Measurements from ENCODE around the gene NKIRAS1.

The NKIRAS1 gene

GRCh38 chr3:23938688-23939087 lies 21.9 kb upstream of the NKIRAS1 start:
- ChIA-PET POLR2A (interaction anchor here (2.0 kb wide), 1 partner anchor 22 kb away, joined by 13 read pairs; the partner anchor contains the start of genes NKIRAS1 and RPL15), CTCF (no interaction called here)
- no peak for DNase-seq (ENCODE audit: extremely low spot score)
- TF ChIP-seq ELF4 (IDR thresholded peaks at IDR 0.05) (no peak), ARNT (IDR thresholded peaks at IDR 0.05) (no peak), LEF1 (IDR thresholded peaks at IDR 0.05; ENCODE audit: borderline replicate concordance) (no peak), L3MBTL2 (conservative IDR thresholded peaks at IDR 0.05) (no peak), SUZ12 (IDR thresholded peaks at IDR 0.05) (no peak), FOXA1 (IDR thresholded peaks at IDR 0.05) (no peak), SP1 (IDR thresholded peaks at IDR 0.05) (no peak), BHLHE40 (IDR thresholded peaks at IDR 0.05; ENCODE audit: borderline replicate concordance) (no peak), FOXK2 (IDR thresholded peaks at IDR 0.05) (no peak), HDGF (IDR thresholded peaks at IDR 0.05; ENCODE audit: borderline replicate concordance) (no peak), CTBP1 (IDR thresholded peaks at IDR 0.05; ENCODE audit: borderline replicate concordance) (no peak), ZNF384 (IDR thresholded peaks at IDR 0.05) (no peak), TARDBP (IDR thresholded peaks at IDR 0.05) (no peak), FOXM1 (IDR thresholded peaks at IDR 0.05; ENCODE audit: borderline replicate concordance) (no peak), NFRKB (IDR thresholded peaks at IDR 0.05) (no peak)
- TF ChIP-seq, protein P1, sequence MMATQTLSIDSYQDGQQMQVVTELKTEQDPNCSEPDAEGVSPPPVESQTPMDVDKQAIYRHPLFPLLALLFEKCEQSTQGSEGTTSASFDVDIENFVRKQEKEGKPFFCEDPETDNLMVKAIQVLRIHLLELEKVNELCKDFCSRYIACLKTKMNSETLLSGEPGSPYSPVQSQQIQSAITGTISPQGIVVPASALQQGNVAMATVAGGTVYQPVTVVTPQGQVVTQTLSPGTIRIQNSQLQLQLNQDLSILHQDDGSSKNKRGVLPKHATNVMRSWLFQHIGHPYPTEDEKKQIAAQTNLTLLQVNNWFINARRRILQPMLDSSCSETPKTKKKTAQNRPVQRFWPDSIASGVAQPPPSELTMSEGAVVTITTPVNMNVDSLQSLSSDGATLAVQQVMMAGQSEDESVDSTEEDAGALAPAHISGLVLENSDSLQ (IDR thresholded peaks at IDR 0.05): no peak

DNA sequence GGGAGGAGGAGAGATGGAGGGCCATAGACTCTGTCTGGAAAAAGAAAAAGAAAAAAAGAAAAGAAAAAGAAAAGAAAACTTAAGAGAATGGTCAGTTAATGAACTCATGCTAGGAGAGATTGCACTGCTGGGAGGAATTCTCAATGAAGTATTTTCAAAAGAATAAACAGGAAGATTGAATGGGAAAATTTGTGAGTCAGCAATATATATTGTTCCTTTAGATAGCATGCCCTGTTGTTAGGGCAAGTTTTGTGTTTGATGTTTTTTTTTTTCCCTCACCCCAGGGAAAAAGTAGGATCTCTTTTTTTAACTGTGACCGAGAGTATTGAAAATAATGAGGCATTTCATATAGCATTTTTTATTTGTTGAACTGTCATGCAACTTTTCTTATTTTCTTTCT lies 20.5 kb upstream of the NKIRAS1 start:
- no peak for DNase-seq (ENCODE audit: extremely low spot score)
- CTCF ChIA-PET: no interaction called here
- POLR2A ChIA-PET: interaction anchor here (2.0 to 2.1 kb wide), 2 partner anchors 20 to 21 kb away, joined by 12 to 13 read pairs; partner anchors contain the start of genes NKIRAS1 and RPL15
- TF ChIP-seq LEF1 (IDR thresholded peaks at IDR 0.05; ENCODE audit: borderline replicate concordance): no peak

- POLR2A ChIA-PET: interaction anchor here (6.3 kb wide), 1 partner anchor 17 kb away, joined by 34 read pairs; the partner anchor contains the start of genes NKIRAS1 and RPL15
- TF ChIP-seq SUZ12 (IDR thresholded peaks at IDR 0.05) (no peak), FOXK2 (IDR thresholded peaks at IDR 0.05) (no peak)
- CTCF ChIA-PET: no interaction called here
- DNase-seq (ENCODE audit: extremely low spot score): no peak
These were observed 17.5 kb upstream of the NKIRAS1 start for GRCh38 chr3:23934253-23934652.

DNA sequence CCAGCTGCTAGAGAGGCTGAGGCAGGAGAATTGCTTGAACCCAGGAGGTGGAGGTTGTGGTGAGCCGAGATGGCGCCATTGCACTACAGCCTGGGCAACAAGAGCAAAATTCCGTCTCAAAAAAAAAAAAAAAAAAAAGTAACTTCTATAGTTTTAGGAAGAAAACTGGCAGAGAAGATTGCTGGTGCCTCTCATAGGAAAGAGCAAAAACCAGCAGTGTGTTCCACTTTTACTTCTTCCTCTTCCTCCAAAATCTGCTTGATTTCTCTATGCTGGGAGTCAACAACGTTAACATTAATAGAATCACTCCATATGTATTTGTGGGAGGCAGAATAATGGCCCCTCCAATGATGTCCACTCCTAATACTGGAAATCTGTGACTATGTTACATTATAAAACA lies 15.8 kb upstream of the NKIRAS1 start:
- no peak for DNase-seq (ENCODE audit: extremely low spot score)
- CTCF ChIA-PET: no interaction called here
- TF ChIP-seq L3MBTL2 (conservative IDR thresholded peaks at IDR 0.05) (no peak), HDGF (IDR thresholded peaks at IDR 0.05; ENCODE audit: borderline replicate concordance) (no peak), BHLHE40 (IDR thresholded peaks at IDR 0.05; ENCODE audit: borderline replicate concordance) (no peak), NFRKB (IDR thresholded peaks at IDR 0.05) (no peak), CTBP1 (IDR thresholded peaks at IDR 0.05; ENCODE audit: borderline replicate concordance) (no peak), TARDBP (IDR thresholded peaks at IDR 0.05) (no peak), ELF4 (IDR thresholded peaks at IDR 0.05) (no peak), FOXA1 (IDR thresholded peaks at IDR 0.05) (no peak), ARNT (IDR thresholded peaks at IDR 0.05) (no peak), FOXK2 (IDR thresholded peaks at IDR 0.05) (no peak), SP1 (IDR thresholded peaks at IDR 0.05) (no peak), ZNF384 (IDR thresholded peaks at IDR 0.05) (no peak), FOXM1 (IDR thresholded peaks at IDR 0.05; ENCODE audit: borderline replicate concordance) (no peak), SUZ12 (IDR thresholded peaks at IDR 0.05) (no peak), LEF1 (IDR thresholded peaks at IDR 0.05; ENCODE audit: borderline replicate concordance) (no peak)
- TF ChIP-seq, protein P1 (IDR thresholded peaks at IDR 0.05): no peak
- POLR2A ChIA-PET: interaction anchor here (6.3 kb wide), 1 partner anchor 15 kb away, joined by 34 read pairs; the partner anchor contains the start of genes NKIRAS1 and RPL15

- ChIA-PET POLR2A (interaction anchor here (6.3 kb wide), 1 partner anchor 14 kb away, joined by 34 read pairs; the partner anchor contains the start of genes NKIRAS1 and RPL15), CTCF (no interaction called here)
- DNase-seq (ENCODE audit: extremely low spot score): no peak
- TF ChIP-seq FOXK2 (IDR thresholded peaks at IDR 0.05): no peak
- TF ChIP-seq ARNT (IDR thresholded peaks at IDR 0.05): no peak
- TF ChIP-seq LEF1 (IDR thresholded peaks at IDR 0.05; ENCODE audit: borderline replicate concordance): no peak
- no peak for TF ChIP-seq SUZ12 (IDR thresholded peaks at IDR 0.05)
- TF ChIP-seq FOXM1 (IDR thresholded peaks at IDR 0.05; ENCODE audit: borderline replicate concordance): no peak
- no peak for TF ChIP-seq HDGF (IDR thresholded peaks at IDR 0.05; ENCODE audit: borderline replicate concordance)
- TF ChIP-seq NFRKB (IDR thresholded peaks at IDR 0.05): no peak
- no peak for TF ChIP-seq ZNF384 (IDR thresholded peaks at IDR 0.05)
- TF ChIP-seq CTBP1 (IDR thresholded peaks at IDR 0.05; ENCODE audit: borderline replicate concordance): no peak
- no peak for TF ChIP-seq TARDBP (IDR thresholded peaks at IDR 0.05)
- TF ChIP-seq, protein P1 (IDR thresholded peaks at IDR 0.05): no peak
- no peak for TF ChIP-seq L3MBTL2 (conservative IDR thresholded peaks at IDR 0.05)
- TF ChIP-seq BHLHE40 (IDR thresholded peaks at IDR 0.05; ENCODE audit: borderline replicate concordance): no peak
- no peak for TF ChIP-seq SP1 (IDR thresholded peaks at IDR 0.05)
These were observed 14.8 kb upstream of the NKIRAS1 start for GRCh38 chr3:23931597-23931996.

- CTCF ChIA-PET: interaction anchor here (1.3 kb wide), 1 partner anchor 40 kb away, joined by 3 read pairs; no protein-coding TSS in a partner anchor
These were observed 11.7 kb upstream of the NKIRAS1 start for GRCh38 chr3:23928524-23928923.

More at GRCh38 chr3:23928524-23928923, 11.7 kb upstream of the NKIRAS1 start:
- POLR2A ChIA-PET: interaction anchor here (2.5 kb wide), 1 partner anchor 11 kb away, joined by 18 read pairs; the partner anchor contains the start of genes NKIRAS1 and RPL15
- TF ChIP-seq ZNF384 (IDR thresholded peaks at IDR 0.05): 0 out of 2 replicates have a peak, but pooled peaks have one; percentile 20
- TF ChIP-seq L3MBTL2 (conservative IDR thresholded peaks at IDR 0.05): no peak
- no peak for DNase-seq (ENCODE audit: extremely low spot score)

All from HEK293T (cell line).